Mesendoderm (in vitro differentiated cells): ENCODE results near the gene CDX2.

Source experiments
- DNase-seq: peaks from one replicate; pipeline ENCODE4 v3.0.0; 2013
- H2AK5ac ChIP-seq: 2 replicates; pipeline ENCODE4 v1.6.1; 2013; ENCODE audit warnings: low read length, inconsistent platforms
- H2BK120ac ChIP-seq: 2 replicates; pipeline ENCODE4 v1.6.1; 2013; ENCODE audit warnings: low read depth, mild to moderate bottlenecking, low read length, moderate library complexity, mixed read lengths
- H2BK15ac ChIP-seq: replicated peaks from 2 replicates; pipeline ENCODE4 v1.6.1; 2013; ENCODE audit warnings: low read depth, mild to moderate bottlenecking, moderate library complexity
- H2BK5ac ChIP-seq: 2 replicates; pipeline ENCODE4 v1.6.1; 2013; ENCODE audit warnings: low read length, inconsistent platforms
- H3K18ac ChIP-seq: 2 replicates; pipeline ENCODE4 v1.6.1; 2013; ENCODE audit warnings: mild to moderate bottlenecking, low read length, mixed read lengths
- H3K23ac ChIP-seq: one replicate; pipeline ENCODE4 v1.6.1; 2013; ENCODE audit warnings: low read length
- H3K27ac ChIP-seq: 2 replicates; pipeline ENCODE4 v1.5.1; 2013; ENCODE audit warnings: low read depth, mild to moderate bottlenecking, inconsistent platforms, low read length, moderate library complexity
- H3K27me3 ChIP-seq: 2 replicates; pipeline ENCODE4 v1.6.1; 2013; ENCODE audit warnings: low read length, control low read depth, mild to moderate bottlenecking, inconsistent platforms; ENCODE audit not compliant: insufficient read depth, poor library complexity
- H3K36me3 ChIP-seq: 2 replicates; pipeline ENCODE4 v1.6.1; 2013; ENCODE audit warnings: low read length, inconsistent platforms; ENCODE audit not compliant: control insufficient read depth, insufficient read depth
- H3K4ac ChIP-seq: one replicate; pipeline ENCODE4 v1.6.1; 2013; ENCODE audit warnings: low read depth, mild to moderate bottlenecking, low read length, moderate library complexity
- H3K4me1 ChIP-seq: 2 replicates; pipeline ENCODE4 v1.6.1; 2013; ENCODE audit warnings: low read depth, low read length, inconsistent platforms; ENCODE audit not compliant: control insufficient read depth
- H3K4me2 ChIP-seq: 2 replicates; pipeline ENCODE4 v1.6.1; 2013; ENCODE audit warnings: low read length
- H3K4me3 ChIP-seq: 2 replicates; pipeline ENCODE4 v1.5.1; 2013; ENCODE audit warnings: mild to moderate bottlenecking, low read length
- H3K56ac ChIP-seq: one replicate; pipeline ENCODE4 v1.6.1; 2013; ENCODE audit warnings: low read length
- H3K79me1 ChIP-seq: 2 replicates; pipeline ENCODE4 v1.6.1; 2013; ENCODE audit warnings: low read length, inconsistent platforms
- H3K79me2 ChIP-seq: 2 replicates; pipeline ENCODE4 v1.6.1; 2013; ENCODE audit warnings: mild to moderate bottlenecking, low read length; ENCODE audit not compliant: control insufficient read depth, insufficient read depth
- H3K9ac ChIP-seq: 2 replicates; pipeline ENCODE4 v1.6.1; 2013; ENCODE audit warnings: low read length, inconsistent platforms
- H4K5ac ChIP-seq: one replicate; pipeline ENCODE4 v1.6.1; 2013; ENCODE audit warnings: low read length
- H4K8ac ChIP-seq: one replicate; pipeline ENCODE4 v1.6.1; 2013; ENCODE audit warnings: low read depth, mild to moderate bottlenecking, control low read depth, low read length, moderate library complexity
- WGBS: extraction: QIAGEN DNeasy Blood & Tissue Kit; methylation state at CpG from one replicate; pipeline ENCODE4 v1.1.7; 2013; ENCODE audit warnings: low lambda C conversion rate, missing lambda C conversion rate; ENCODE audit not compliant: insufficient coverage; ENCODE audit errors: extremely low coverage; 5-methylcytosine and 5-hydroxymethylcytosine counted together

CDX2 gene

GRCh38 chr13:27919659-27919933 lies 49.5 kb downstream of the CDX2 start:
- Histone ChIP-seq H3K18ac (no peak overlapping the region), H3K4me3 (no peak overlapping the region)

GRCh38 chr13:27918918-27919658 lies 50.0 kb downstream of the CDX2 start:
- H3K4ac ChIP-seq: no peak overlapping the region
- H3K18ac ChIP-seq: no peak overlapping the region
- H2BK120ac ChIP-seq: no peak overlapping the region
- no peak for DNase-seq
- no peak overlapping the region for H3K9ac ChIP-seq
- no peak overlapping the region for H2BK15ac ChIP-seq
- no peak overlapping the region for H3K4me2 ChIP-seq
- no peaks in the 10 kb centered on the region for H3K79me1 ChIP-seq
- no peak overlapping the region for H3K4me3 ChIP-seq
- no peak overlapping the region for H2BK5ac ChIP-seq
- H3K23ac ChIP-seq: no peak overlapping the region
- WGBS: no CpG with 5 or more reads among the region's 23 CpGs
- no peak overlapping the region for H2AK5ac ChIP-seq
- H3K27me3 ChIP-seq: peaks cover 80% of the 10 kb centered on the region
- no peak overlapping the region for H4K8ac ChIP-seq
- no peak overlapping the region for H4K5ac ChIP-seq
- H3K36me3 ChIP-seq: no peaks in the 10 kb centered on the region
- H3K27ac ChIP-seq: no peak overlapping the region
- H3K56ac ChIP-seq: no peak overlapping the region
- no peaks in the 10 kb centered on the region for H3K79me2 ChIP-seq
- peaks cover 2% of the 10 kb centered on the region for H3K4me1 ChIP-seq

More at GRCh38 chr13:27919659-27919933, 49.5 kb downstream of the CDX2 start:
- no peak overlapping the region for H3K4me2 ChIP-seq
- H2BK5ac ChIP-seq: no peak overlapping the region
- H3K4me1 ChIP-seq: peaks cover 2% of the 10 kb centered on the region
- no peak overlapping the region for H2AK5ac ChIP-seq
- H3K36me3 ChIP-seq: no peaks in the 10 kb centered on the region
- H4K5ac ChIP-seq: no peak overlapping the region
- WGBS: no CpG with 5 or more reads among the region's 11 CpGs
- H3K23ac ChIP-seq: no peak overlapping the region
- no peak overlapping the region for H2BK15ac ChIP-seq
- H3K79me1 ChIP-seq: no peaks in the 10 kb centered on the region
- no peak overlapping the region for H3K4ac ChIP-seq
- peaks cover 85% of the 10 kb centered on the region for H3K27me3 ChIP-seq
- H3K56ac ChIP-seq: no peak overlapping the region
- no peaks in the 10 kb centered on the region for H3K79me2 ChIP-seq
- H4K8ac ChIP-seq: no peak overlapping the region
- no peak overlapping the region for H3K27ac ChIP-seq
- no peak overlapping the region for H3K9ac ChIP-seq
- H2BK120ac ChIP-seq: no peak overlapping the region
- DNase-seq: no peak

GRCh38 chr13:27918041-27918917 lies 50.8 kb downstream of the CDX2 start:
- Histone ChIP-seq H3K79me2 (no peaks in the 10 kb centered on the region), H2BK5ac (no peak overlapping the region), H3K27me3 (peaks cover 76% of the 10 kb centered on the region), H3K4me3 (no peak overlapping the region), H3K36me3 (no peaks in the 10 kb centered on the region), H3K4me2 (no peak overlapping the region), H3K18ac (no peak overlapping the region), H3K79me1 (no peaks in the 10 kb centered on the region), H3K27ac (no peak overlapping the region), H2AK5ac (no peak overlapping the region), H2BK120ac (no peak overlapping the region), H4K5ac (no peak overlapping the region), H3K4me1 (peaks cover 2% of the 10 kb centered on the region), H3K9ac (no peak overlapping the region), H4K8ac (no peak overlapping the region), H3K4ac (no peak overlapping the region), H3K23ac (peak overlapping the region; percentile 24), H3K56ac (no peak overlapping the region), H2BK15ac (no peak overlapping the region)
- WGBS: no CpG with 5 or more reads among the region's 46 CpGs
- no peak for DNase-seq

GRCh38 chr13:27917121-27917947 lies 51.8 kb downstream of the CDX2 start:
- no peak overlapping the region for H3K18ac ChIP-seq
- H3K23ac ChIP-seq: no peak overlapping the region
- no peak overlapping the region for H2BK120ac ChIP-seq
- H3K27ac ChIP-seq: no peak overlapping the region
- no peak for DNase-seq
- H4K8ac ChIP-seq: no peak overlapping the region
- H3K4me1 ChIP-seq: peaks cover 2% of the 10 kb centered on the region
- no peak overlapping the region for H4K5ac ChIP-seq
- H2BK15ac ChIP-seq: no peak overlapping the region
- no peak overlapping the region for H2BK5ac ChIP-seq
- H3K36me3 ChIP-seq: no peaks in the 10 kb centered on the region
- H3K9ac ChIP-seq: no peak overlapping the region
- H3K4me2 ChIP-seq: no peak overlapping the region
- H3K4me3 ChIP-seq: no peak overlapping the region
- H3K79me2 ChIP-seq: no peaks in the 10 kb centered on the region
- H3K27me3 ChIP-seq: peaks cover 67% of the 10 kb centered on the region
- H3K79me1 ChIP-seq: no peaks in the 10 kb centered on the region
- WGBS: no CpG with 5 or more reads among the region's 48 CpGs
- no peak overlapping the region for H3K4ac ChIP-seq
- H3K56ac ChIP-seq: no peak overlapping the region
- no peak overlapping the region for H2AK5ac ChIP-seq

- Histone ChIP-seq H4K5ac (no peak overlapping the region), H3K4me1 (peaks cover under 1% of the 10 kb centered on the region), H3K4me2 (no peak overlapping the region), H3K4ac (no peak overlapping the region), H3K9ac (no peak overlapping the region), H2BK120ac (no peak overlapping the region), H3K79me2 (no peaks in the 10 kb centered on the region), H3K27ac (no peak overlapping the region), H3K36me3 (no peaks in the 10 kb centered on the region), H3K18ac (no peak overlapping the region), H2BK5ac (no peak overlapping the region), H4K8ac (no peak overlapping the region), H3K79me1 (no peaks in the 10 kb centered on the region), H3K4me3 (no peak overlapping the region), H3K23ac (no peak overlapping the region), H2BK15ac (no peak overlapping the region), H2AK5ac (no peak overlapping the region), H3K56ac (no peak overlapping the region), H3K27me3 (peaks cover 49% of the 10 kb centered on the region)
- no peak for DNase-seq
- WGBS: no CpG with 5 or more reads among the region's 10 CpGs
Observed at GRCh38 chr13:27915301-27916207, 53.6 kb downstream of the CDX2 start.
